ENCODE measurements around the gene NTHL1.

DNA sequence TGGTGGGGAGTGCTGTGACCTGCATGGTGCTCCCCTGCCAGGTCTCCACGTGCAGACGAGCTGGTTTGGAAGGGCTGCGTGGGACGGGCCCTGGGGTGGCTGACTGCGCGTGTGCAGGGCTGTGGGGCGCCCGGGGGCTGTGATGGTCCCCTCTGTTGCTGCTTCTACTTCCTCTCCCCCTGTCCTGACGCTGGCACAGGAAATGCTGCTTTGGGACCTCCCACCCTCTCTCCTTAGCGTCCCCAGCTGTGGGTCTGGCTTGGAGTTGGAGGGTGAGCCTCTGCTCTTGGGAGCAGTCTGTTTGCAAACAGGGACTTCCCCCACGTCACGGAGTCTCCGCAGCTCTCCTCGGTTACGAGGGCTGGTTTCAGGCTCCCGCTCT is 35.3 kb upstream of the NTHL1 start:
- TF ChIP-seq POLR2AphosphoS5 (IDR thresholded peaks at IDR 0.05; ENCODE audit: borderline replicate concordance, low read depth, low read length) = no peak
- TF ChIP-seq EZH2 (IDR thresholded peaks at IDR 0.05) = no peak

All from SK-N-MC (cell line).